AG09309 (cell line): Measurements from ENCODE around the gene POLE.
A peak's percentile ranks its signal among the peaks of the same experiment; 100 is the strongest.

Experiments
- DNase-seq: peaks from one replicate; pipeline ENCODE4 v3.0.0-alpha.2; 2010; ENCODE audit warnings: low read depth
- H3K4me3 ChIP-seq: 2 replicates; pipeline ENCODE4 v1.5.1; 2011; ENCODE audit warnings: mild to moderate bottlenecking, low read depth, low read length, moderate library complexity; ENCODE audit not compliant: control insufficient read depth
- TF ChIP-seq, protein P1 (sequence below): IDR thresholded peaks from 2 replicates; pipeline ENCODE4 v1.5.1; 2011; ENCODE audit warnings: mild to moderate bottlenecking, low read depth, low read length, inconsistent platforms; ENCODE audit not compliant: insufficient read depth, control insufficient read depth; ENCODE audit errors: missing control alignments

Gene POLE

DNA sequence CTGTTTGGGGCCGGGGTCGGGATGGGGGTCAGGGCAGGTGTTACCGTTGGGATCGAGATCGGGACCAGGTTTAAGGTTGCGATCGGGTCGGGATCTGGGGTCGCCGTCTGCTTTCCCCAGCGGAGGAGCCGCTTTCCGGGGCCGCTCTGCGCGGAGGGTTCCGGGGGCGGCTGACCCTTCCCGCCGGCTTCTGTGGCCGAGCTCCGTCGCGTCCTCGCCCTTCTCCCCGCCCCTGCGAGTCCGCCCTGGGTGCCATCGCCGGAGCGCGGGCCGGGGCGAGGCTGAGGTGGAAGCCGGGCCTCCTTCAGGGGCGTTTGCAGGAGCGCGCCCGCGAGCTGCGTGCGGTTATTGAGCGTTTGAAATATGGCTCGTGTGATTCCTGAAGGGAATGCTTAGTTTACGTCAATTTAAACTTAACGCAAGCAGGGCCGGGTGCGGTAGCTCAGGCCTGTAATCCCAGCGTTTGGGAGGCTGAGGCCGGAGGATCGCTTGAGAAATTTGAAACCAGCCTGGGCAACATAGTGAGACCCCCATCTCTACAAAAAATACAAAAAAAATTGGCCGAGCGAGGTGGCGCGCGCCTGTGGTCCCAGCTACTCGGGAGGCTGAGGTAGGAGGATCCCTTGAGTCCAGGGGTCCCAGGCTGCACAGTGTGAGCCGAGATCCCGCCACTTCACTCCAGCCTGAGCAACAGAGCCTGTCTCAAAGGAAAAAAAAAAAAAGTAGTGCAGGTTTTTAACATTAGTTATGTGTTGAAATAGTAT is 24.1 kb upstream of the POLE start:
- TF ChIP-seq, protein P1, sequence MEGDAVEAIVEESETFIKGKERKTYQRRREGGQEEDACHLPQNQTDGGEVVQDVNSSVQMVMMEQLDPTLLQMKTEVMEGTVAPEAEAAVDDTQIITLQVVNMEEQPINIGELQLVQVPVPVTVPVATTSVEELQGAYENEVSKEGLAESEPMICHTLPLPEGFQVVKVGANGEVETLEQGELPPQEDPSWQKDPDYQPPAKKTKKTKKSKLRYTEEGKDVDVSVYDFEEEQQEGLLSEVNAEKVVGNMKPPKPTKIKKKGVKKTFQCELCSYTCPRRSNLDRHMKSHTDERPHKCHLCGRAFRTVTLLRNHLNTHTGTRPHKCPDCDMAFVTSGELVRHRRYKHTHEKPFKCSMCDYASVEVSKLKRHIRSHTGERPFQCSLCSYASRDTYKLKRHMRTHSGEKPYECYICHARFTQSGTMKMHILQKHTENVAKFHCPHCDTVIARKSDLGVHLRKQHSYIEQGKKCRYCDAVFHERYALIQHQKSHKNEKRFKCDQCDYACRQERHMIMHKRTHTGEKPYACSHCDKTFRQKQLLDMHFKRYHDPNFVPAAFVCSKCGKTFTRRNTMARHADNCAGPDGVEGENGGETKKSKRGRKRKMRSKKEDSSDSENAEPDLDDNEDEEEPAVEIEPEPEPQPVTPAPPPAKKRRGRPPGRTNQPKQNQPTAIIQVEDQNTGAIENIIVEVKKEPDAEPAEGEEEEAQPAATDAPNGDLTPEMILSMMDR = no peak
- H3K4me3 ChIP-seq = peak overlapping the region; percentile 84
- DNase-seq = no peak

DNA sequence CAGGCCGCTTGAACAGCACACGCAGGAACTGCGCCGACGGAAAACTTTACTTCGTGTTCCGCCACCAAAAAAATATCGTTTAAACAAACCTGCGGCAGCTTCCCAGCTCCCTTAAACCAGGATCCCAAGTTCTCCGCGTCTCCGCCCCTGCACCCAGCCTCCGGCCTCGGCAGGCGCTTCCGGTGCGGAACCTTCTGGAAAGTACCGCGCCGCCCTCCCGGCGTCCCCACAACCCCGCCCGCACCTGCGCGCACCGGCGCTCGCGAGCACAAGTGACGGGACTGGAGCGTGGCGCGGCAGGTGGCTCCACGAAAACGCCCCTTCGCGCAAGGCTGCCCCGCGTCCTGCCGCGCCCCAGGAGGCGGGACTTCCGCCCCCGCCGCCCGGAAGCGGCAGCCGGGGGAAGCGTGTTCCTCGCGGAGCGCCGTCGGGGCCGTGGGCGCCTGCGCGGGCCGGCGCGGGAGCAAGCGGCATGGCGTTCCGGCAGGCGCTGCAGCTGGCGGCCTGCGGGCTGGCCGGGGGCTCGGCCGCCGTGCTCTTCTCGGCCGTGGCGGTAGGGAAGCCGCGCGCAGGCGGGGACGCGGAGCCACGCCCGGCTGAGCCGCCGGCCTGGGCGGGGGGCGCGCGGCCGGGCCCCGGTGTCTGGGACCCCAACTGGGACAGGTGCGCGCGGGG is 23.4 kb upstream of the POLE start, which contains the start of gene PGAM5:
Gene PGAM5, plus strand, starts transcription at position 438 of the 675 bp plus-strand sequence. Its CDS starts 35 bp downstream, at position 473.
- peak within 1 kb of the TSS; percentile 84 for H3K4me3 ChIP-seq
- TF ChIP-seq, protein P1 = no peak
- DNase-seq = peak; percentile 11

DNA sequence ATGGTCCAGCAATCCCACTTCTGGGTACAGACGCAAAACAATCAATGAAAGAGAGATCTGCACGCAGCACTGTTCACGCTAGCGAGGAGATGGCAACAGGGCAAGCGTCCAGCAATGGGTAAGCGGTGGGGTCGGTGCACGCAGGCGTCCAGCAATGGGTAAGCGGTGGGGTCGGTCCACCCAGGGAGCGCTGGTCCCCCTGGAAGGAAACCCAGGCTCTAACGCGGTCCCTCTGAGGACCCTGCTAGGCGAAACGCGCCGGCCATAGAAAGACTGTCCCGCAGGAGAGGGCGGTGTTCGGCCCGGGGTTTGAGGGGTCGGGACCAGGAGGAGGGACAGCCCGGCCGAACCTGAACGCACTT is 22.9 kb upstream of the POLE start:
- H3K4me3 ChIP-seq = peak overlapping the region; percentile 84
- TF ChIP-seq, protein P1 = no peak
- DNase-seq = no peak

GRCh38 chr12:132708150-132708549 is 21.0 kb upstream of the POLE start:
- no peak for DNase-seq
- TF ChIP-seq, protein P1 = no peak
- H3K4me3 ChIP-seq = no peak overlapping the region

DNA sequence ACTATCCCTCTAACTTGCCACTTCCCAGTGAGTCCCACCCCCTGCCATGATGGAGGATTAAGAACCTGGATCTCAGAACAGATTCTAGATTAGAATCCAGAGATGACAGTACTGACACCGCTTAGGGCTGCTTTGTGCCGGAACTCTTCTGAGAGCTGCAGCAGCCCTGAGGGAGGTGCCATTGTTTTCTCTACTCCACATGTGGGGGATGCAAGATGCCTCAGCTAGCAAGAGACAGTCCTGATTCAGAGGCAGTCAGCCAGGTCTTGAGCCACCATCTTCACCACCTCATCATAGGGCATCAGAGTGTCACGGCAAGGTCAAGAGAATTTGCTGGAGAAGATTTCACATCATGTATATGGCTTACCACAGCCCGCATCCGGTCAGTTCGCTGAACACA is 20.1 kb upstream of the POLE start:
- TF ChIP-seq, protein P1 = no peak
- no peak overlapping the region for H3K4me3 ChIP-seq
- no peak for DNase-seq

DNA sequence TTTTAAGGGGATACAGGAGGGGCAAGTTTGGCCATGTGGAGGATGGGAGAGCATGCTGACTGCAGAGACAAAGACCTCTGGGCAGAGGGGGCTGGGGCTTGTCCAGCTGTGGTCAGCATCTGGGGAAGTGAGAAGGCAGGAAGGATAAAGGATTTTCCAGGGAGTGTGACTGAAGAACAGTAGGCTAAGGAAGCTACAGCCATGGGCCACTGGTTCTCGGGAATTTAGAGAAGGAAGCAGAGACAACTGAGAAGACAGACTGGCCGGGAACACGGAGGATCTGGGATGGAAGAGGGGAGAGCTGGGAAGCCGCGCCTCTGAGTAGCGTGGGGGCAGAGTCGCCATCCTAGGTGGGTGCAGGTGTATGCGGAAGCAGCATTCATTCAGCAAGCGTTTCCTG is 16.5 kb upstream of the POLE start:
- TF ChIP-seq, protein P1 = no peak
- no peak overlapping the region for H3K4me3 ChIP-seq
- DNase-seq = no peak
